GM21576 (cell line): Measurements from ENCODE around the gene NT5DC1.
A peak's percentile ranks its signal among the peaks of the same experiment; 100 is the strongest.

Source experiments
- ATAC-seq: cut with Tn5 transposase; IDR thresholded peaks from one replicate; pipeline ENCODE4 v1.9.1; 2021; ENCODE audit warnings: mild to moderate bottlenecking, moderate library complexity; ENCODE audit not compliant: unreplicated experiment

The NT5DC1 gene

DNA sequence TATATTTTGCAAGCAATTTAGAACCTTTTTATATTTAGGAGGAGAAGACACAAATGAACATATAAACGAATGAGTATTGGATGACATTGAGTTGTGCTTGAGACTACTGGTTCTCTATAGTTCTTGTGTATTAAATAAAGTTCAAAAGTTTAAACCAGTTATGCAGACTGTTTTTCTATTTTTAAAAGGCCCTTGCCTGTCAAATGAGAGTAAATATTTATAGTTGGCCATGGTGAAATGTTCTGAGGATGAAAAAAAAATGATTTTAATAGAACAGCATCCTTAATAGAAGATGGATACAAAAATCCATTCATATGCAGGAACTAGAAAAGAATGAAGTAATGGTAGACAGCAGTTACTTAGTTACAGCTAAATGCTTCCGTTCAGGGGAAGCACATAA is 88.8 kb downstream of the NT5DC1 start:
- no peak for ATAC-seq

DNA sequence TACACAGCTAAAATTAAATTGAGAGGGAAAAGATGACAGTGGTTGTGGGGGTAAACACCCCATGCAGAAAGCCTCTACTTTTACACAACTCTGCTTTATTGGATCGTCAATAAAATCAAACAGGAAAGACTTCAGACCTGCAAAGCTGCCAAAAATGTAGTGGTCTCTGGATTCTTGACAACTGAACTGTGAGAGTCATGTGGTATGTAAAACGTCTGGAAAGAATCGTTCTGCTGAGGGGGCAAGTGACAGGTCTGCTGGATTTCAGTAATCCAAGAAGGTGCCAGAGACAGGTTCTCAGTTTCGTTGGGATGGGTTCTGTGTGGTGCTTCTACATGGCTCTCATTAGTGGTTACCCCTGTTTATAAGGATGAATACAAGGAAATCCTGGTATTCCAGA is 89.9 kb downstream of the NT5DC1 start:
- no peak for ATAC-seq

DNA sequence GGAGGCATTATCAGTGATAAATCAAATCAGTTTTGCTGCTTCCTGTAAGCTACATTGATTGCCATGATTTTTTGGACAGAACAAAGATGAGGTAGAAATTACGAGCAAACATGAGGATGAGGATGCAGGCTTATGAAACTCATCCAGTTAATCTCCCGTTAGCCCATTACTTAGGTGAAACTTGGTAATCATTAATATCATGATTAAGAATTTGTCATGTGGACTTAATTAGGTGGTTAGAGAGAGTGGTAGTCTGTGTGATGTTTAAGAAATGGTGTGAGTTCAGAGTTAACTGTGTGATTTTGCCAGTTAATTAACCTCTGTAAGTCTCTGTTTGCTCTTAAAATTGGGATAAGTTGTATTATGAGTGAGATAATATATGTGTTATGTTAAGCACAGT is 91.2 kb downstream of the NT5DC1 start:
- ATAC-seq: no peak

DNA sequence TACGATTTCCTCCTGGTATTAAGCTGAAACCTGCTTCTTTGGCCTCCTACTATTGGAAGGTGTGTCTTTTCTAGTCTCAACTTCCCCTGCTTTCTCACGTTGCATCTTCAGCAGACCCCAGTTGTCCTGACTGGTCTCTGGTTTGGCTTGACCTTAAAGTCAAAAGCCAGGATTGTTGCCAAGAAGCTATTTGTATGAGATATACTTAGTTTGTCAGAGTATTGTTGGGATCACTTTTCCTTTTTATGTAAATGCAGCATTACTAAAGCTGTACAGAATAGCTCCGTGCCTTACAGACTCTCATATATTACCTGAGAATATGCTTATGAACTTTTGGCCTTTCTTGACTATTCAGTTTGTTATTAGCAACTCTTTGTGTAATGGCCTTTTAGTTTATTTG is 92.1 kb downstream of the NT5DC1 start:
- no peak for ATAC-seq

DNA sequence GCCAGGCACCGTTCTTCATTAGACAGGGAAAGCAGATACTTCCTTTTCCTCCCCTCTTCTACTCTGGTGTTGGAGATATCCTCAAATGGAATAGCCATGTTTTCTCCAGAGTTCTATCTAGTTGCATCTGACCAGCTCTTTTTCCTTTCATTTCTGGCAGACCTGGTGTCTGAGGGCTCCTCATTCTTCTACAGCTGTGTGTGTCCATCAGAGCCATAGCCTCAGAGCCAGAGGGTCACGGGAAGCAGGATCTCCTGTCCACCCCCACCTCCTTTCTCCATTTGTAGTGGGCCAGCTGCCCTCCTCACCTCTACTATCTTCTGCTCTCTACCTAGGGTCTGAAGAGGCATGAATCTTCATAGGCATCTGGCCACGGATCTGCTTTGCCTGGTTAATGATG is 96.2 kb downstream of the NT5DC1 start:
- no peak for ATAC-seq

DNA sequence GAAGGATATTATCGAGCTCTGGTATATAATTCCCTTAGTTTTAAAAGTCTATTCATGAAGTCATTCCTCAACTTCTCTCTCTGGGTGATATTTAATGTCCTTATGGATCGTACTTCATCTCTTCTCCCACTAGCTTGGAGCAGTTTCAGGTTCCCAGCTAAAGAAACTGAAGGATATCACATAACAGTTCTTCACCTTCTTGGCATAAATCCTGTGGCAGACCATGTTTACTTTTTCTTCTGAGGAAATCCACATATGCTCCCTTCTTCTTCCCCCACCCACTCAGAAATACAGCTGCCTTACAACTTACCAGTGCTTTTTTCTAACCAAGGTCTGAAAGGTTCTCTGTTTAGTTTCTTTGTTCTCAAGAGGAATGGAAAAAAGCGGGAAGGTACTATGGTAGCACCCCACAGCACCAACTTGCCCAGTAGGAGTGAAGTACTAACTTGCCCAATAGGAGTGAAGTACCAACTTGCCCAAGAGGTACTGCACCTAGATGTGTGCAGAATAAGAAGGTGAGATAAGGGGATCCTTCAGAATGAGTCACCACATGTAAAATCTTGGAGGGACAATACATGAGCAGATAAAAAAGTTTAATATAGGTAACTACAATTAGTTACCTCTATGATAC is 100.1 kb downstream of the NT5DC1 start:
- no peak for ATAC-seq

DNA sequence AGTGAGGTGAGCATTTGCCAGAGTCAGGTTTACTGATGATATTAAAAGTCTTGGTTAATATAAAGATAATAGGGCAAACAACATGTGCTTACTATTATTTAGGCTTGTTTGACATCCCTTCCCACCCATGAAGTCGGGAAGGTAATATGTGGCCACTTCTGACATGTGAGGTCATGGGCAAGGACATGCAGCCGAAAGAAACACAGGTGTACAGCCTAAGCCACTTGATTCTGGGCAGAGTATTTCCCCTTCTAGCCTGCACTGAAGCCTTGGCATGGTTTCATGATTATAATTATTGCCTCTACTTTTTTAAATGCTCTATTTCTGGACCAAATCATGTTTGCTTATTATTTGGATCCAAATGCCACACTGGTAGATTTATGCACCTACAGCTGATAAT is 100.9 kb downstream of the NT5DC1 start:
- no peak for ATAC-seq

DNA sequence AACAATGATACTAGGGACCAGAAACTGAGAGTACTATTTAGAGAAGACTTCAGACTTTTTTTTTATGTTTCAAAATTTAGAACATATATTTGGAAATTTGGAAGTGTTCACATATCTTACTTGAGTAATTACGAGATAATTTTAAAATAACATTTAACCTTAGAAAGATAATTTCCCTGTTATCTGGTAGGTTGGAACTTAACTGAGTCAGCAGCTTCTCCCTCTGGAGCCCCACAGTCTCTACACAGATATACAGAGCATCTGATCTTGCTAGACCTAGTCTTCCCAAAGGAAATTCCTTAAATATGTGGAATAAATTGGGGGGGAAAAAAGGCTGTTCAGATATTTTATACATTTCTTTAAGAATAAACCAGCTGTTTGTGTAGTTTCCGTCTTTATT is 104.6 kb downstream of the NT5DC1 start:
- no peak for ATAC-seq

DNA sequence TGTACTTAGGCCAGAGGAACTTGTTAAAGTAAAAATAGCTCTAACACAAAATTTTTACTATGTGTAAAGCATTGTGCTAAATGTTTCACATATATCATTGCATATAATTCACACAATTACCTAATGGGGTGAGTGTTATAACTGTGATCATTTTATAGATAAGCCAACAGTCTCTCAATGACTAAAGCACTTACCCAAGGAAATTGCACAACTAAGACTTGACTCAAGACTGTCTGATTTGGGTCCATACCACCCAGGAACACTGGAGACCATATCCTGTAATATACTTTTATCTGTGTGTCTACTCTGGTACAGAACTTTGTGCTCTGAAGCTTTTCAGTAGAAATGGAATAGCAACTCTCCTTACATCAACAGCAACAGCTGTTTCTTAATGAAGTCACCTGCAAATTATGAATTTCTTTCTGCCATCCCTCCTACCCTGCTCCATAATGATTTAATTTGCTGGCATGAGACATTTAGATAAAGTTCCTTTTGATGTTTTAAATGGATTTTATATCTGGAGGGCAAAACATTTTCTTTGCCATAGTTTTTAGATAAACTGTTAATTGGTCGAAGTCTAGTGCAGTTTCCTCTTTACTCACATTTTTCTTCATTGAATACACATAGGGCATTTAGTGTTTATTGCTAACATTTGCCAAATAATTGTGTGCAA is 105.7 kb downstream of the NT5DC1 start:
- ATAC-seq: no peak

DNA sequence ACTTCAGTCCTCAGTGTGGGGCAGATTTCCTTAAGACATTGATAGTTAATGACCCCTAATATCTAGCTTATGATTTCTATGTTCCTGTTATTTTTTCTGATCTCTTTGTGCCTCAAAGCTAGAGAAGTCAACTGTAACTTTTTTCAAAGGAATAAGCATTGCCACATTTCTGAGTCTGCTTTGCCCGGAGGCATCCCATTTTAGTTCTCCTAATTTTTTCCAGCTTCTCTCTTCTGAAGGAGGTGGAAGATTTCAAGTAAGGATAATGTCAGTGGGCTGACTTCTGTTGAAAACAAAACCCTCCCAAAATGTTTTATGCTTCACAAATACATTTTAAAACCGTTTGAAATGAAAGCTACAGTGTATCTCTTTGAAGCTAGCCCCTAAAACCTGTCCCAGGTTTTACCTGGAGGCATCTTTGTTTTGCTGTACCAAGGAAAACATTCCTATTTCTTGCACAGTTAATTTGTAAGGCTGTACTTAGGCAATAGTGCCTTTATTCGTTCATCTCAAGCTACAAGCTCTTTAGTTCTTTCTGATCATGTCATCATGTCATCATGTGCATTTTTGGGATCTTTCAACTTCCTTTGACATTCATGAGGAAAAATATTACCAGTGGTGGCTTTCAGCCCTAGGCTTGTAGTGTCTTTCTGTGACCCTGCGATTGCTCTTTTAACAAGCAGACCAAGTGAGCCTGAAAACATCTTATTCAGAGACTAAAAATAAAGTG is 107.6 kb downstream of the NT5DC1 start:
- ATAC-seq: no peak

DNA sequence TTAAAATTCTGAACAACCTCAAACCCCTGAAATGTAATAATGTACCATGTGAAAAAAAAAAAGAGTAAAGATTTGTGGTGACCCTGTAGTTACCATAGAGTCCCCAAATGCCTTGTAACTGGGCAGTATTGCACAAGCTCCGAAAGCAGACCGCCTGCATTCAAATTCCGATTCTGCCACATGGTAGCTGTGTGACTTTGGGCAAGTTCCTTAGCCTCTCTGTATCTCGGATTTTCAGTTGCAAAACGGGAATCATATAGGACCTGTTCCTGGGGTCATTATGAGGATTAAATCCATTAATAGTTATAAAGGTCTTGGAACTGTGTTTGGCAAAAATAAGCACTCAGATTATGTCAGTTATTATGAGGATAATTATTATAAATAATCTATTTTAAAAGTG is 109.7 kb downstream of the NT5DC1 start:
- ATAC-seq: no peak

DNA sequence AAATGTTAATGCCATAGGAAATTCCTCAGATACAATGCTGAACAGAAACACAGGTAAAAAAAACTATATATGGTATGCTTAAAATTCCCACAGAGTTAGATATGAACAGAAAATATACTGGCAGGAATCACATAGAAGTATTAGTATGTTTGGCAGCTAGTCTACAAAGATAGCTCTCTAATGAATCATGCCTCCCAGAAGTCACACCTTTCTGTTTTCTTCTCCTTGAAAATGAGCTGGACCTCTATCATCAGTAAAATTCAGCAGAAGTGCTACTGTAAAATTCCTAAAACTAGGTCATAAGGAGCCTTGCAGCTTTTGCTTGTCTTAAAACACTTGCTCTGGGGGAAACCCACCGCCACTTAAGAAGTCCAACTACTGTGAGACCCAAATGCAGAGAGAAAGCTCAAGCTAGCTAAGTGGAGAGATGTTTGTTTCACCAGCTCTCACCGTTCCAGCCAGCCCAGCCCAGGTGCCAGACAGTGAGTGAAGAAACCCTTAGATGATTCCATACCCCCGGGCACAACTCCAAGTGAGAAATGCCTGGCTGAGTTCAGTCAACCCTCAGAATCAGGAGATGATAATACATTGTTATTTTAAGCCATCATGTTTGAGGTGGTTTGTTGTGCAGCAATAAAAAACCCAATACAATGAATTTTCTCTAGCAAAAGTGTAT is 110.2 kb downstream of the NT5DC1 start:
- ATAC-seq: no peak

DNA sequence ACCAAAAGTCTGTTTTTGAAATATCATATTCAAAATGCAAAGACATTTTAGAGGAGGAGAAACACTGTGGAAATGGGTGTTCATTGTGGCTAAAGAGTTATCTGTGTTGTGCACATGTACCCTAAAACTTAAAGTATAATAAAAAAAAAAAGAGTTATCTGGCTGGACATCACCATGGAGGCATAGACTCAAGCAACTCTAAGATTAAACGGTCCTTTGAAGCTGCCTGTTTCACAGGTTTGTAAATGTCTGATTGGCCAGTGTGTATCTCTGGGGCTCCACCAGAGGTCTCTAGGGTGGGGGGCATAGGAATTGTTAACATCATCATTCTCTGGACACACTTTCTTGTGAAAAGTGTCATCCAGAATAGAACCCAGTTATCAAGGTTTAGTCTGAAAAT is 114.0 kb downstream of the NT5DC1 start:
- ATAC-seq: no peak

DNA sequence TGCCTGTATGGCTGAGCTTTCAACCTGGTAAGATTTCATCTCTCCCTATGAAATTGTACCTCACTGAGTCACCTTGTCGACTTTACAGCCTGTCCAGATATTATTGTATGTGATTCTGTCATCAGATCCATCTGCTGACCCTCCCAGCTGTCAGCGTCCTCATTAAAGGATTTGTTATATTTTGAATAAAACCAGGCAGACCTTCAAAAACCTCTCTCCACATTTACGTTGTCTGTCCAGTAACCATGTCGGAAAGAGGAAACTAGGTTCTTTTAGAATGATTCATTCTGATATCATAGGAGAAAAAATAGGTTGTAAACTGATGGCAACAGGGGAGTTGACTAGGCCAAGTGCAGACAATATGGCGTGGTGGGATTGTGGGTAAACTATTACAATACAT is 114.8 kb downstream of the NT5DC1 start:
- ATAC-seq: no peak

DNA sequence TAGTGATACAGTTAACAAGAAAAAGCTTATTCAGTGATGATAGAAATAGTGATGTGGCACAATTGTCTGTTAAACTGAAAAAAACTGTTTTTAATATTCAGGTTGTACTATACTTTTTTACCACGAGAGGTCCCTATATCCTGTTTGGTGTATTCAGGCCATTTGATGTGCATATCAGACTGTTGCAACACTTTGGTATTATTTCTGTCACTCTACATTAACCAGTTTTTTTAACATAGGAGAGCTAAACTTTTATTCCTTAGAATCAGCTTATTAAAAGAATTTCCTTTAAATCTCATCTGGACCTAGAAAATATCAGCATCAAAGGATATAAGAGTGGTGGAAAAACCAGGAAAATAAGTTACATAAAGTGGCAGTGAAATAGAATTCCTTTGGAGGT is 116.4 kb downstream of the NT5DC1 start:
- ATAC-seq: peak; percentile 63

DNA sequence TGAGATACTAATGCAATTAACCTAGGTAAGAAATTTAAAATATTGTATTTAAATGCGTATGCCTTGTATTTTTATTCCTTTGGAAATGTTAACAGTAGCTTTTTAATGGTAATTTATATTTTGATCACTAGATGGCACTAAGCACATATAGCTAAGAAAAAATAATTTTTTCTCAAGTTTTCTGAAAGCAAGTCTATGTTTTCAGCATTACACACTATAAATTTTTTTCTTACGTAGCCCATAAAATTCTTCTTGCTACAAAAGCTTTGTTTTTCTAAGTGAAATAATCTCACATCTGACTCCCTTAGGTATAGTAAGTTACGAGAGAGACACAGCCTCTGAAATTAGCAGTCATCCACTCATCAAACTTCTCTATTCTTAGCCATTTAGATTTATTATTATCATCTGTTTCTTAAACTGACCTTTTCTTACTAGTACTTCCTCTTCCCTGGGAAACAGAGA is 117.5 kb downstream of the NT5DC1 start:
- no peak for ATAC-seq

DNA sequence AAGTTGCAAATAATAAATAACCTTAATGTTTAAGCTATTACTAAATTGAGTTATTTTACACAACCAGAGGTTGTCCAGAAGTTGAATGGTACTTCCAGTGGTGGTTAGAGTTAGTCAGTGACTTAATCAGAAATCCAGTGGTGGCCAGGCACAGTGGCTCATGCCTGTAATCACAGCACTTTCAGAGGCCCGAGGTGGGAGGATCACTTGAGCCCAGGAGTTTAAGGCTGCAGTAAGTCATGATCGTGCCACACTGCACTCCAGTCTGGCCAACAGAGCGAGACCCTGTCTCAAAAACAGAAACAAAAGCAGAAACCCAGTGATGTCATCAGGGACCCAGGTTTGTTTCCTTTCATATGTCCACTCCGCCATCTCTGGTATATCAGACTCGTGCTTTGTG is 118.2 kb downstream of the NT5DC1 start:
- ATAC-seq: no peak

DNA sequence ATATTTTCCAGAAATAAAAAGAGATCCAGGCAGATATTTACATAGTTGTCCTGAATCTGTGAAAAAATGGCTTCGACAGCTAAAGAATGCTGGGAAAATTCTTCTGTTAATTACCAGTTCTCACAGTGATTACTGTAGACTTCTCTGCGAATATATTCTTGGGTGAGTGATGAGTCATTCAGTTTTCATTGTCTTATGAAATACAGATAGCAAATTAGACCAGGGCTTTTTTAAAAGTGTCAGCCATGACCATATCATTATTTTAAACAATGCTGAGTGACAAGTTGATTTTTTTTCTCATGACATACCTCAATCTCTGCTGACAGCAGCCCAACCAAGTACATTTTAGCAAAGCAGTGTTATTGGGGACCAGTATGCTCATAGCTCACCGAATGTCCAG is 120.4 kb downstream of the NT5DC1 start:
- no peak for ATAC-seq

DNA sequence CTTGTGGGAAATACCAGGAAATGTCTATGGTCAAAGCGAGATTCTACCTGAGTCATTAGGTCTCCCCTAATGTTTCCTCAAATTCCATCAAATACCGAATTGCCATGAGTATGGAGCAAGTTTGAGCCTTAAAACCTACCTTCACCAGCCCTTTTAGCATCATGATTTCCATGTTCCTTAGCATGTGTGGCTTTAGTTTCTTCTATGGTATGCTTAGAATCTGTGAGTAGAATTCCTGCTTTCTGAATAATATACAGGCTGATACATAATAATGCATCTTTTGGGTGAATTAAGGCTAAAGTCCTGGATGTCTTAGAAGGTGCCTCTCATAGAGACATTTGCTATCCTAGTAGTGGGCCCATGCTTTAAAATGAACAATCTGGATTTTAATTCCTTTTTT is 121.3 kb downstream of the NT5DC1 start:
- no peak for ATAC-seq

DNA sequence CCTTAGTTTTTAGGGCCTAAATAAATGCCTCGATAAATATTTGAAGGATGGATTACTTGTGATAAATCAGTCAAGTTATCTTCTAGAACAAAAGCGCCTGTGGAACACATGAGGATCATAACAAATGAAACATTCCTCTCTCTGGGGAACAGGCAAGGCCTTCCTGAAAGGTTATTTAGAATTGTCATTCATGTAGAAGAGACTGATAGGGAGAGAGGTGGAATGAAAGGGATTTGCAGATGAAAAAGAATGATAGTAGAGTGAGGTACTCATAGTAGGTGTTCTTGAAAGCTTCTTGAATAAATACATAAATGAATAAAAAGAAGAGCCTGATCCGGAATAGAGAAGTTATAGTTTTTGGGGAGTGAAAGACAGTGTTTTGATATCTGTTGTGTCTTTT is 122.7 kb downstream of the NT5DC1 start:
- no peak for ATAC-seq

DNA sequence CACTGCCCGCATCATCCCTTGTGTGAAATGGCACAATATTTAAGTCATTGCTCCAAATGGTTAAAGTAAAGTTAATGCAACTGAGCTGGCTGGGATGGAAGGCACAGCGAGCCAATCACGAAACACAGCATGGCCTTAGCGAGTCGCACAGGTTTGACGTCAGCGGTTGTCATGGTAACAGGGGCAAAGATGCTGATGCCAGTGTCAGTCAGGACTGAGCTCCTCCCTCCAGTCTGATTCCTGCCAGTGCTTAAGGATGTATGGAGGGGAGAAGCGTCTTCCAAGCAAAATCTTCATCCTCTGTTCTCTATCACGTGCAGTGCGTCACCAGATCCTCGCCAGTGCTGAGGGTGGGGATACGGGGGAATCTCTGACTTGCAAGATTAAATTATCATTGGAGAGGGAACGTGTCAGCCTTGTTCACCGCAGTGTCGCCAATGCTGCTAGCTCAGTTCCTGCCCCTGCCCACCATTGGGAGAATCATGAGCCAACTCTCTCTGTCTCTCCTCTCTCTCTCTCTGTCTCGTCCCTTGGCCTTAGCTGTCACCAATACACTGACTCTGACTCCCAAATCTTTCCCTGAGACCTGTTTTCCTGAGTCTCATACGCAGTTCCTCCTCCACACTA is 128.7 kb downstream of the NT5DC1 start:
- no peak for ATAC-seq
